ENCODE measurements around the gene FLII.

The FLII gene

GRCh38 chr17:18281788-18282187 lies 23.2 kb upstream of the FLII start:
- TF ChIP-seq CTCF (IDR thresholded peaks at IDR 0.05; ENCODE audit: insufficient read depth, low read length, poor library complexity, severe bottlenecking), result no peak
- H3K36me3 ChIP-seq (ENCODE audit: control insufficient read depth, insufficient read depth, low read length), result peaks cover 45% of the 10 kb centered on the region
- no peaks in the 10 kb centered on the region for H3K27me3 ChIP-seq (replicated peaks; ENCODE audit: control insufficient read depth, insufficient read depth, low read length)
- H3K4me3 ChIP-seq (replicated peaks; ENCODE audit: low read depth, low read length), result no peak overlapping the region
- DNase-seq (ENCODE audit: extremely low read depth, insufficient read length), result no peak

GRCh38 chr17:18280766-18281371 lies 22.3 kb upstream of the FLII start:
- Histone ChIP-seq H3K4me3 (replicated peaks; ENCODE audit: low read depth, low read length) (no peak overlapping the region), H3K36me3 (ENCODE audit: control insufficient read depth, insufficient read depth, low read length) (peaks cover 50% of the 10 kb centered on the region), H3K27me3 (replicated peaks; ENCODE audit: control insufficient read depth, insufficient read depth, low read length) (no peaks in the 10 kb centered on the region)
- TF ChIP-seq CTCF (IDR thresholded peaks at IDR 0.05; ENCODE audit: insufficient read depth, low read length, poor library complexity, severe bottlenecking), result no peak
- no peak for DNase-seq (ENCODE audit: extremely low read depth, insufficient read length)

GRCh38 chr17:18280249-18280648 lies 21.7 kb upstream of the FLII start:
- DNase-seq (ENCODE audit: extremely low read depth, insufficient read length), result no peak
- H3K36me3 ChIP-seq (ENCODE audit: control insufficient read depth, insufficient read depth, low read length), result peaks cover 48% of the 10 kb centered on the region

GRCh38 chr17:18278867-18279266 lies 20.3 kb upstream of the FLII start:
- Histone ChIP-seq H3K27me3 (replicated peaks; ENCODE audit: control insufficient read depth, insufficient read depth, low read length) (no peaks in the 10 kb centered on the region), H3K36me3 (ENCODE audit: control insufficient read depth, insufficient read depth, low read length) (peaks cover 46% of the 10 kb centered on the region), H3K4me3 (replicated peaks; ENCODE audit: low read depth, low read length) (no peak overlapping the region)
- DNase-seq (ENCODE audit: extremely low read depth, insufficient read length), result no peak
- no peak for TF ChIP-seq CTCF (IDR thresholded peaks at IDR 0.05; ENCODE audit: insufficient read depth, low read length, poor library complexity, severe bottlenecking)

More at GRCh38 chr17:18280249-18280648, 21.7 kb upstream of the FLII start:
- no peaks in the 10 kb centered on the region for H3K27me3 ChIP-seq (replicated peaks; ENCODE audit: control insufficient read depth, insufficient read depth, low read length)
- no peak overlapping the region for H3K4me3 ChIP-seq (replicated peaks; ENCODE audit: low read depth, low read length)
- no peak for TF ChIP-seq CTCF (IDR thresholded peaks at IDR 0.05; ENCODE audit: insufficient read depth, low read length, poor library complexity, severe bottlenecking)

- H3K4me3 ChIP-seq (replicated peaks; ENCODE audit: low read depth, low read length), result no peak overlapping the region
- H3K27me3 ChIP-seq (replicated peaks; ENCODE audit: control insufficient read depth, insufficient read depth, low read length), result no peaks in the 10 kb centered on the region
- no peak for DNase-seq (ENCODE audit: extremely low read depth, insufficient read length)
- TF ChIP-seq CTCF (IDR thresholded peaks at IDR 0.05; ENCODE audit: insufficient read depth, low read length, poor library complexity, severe bottlenecking), result no peak
- H3K36me3 ChIP-seq (ENCODE audit: control insufficient read depth, insufficient read depth, low read length), result peaks cover 37% of the 10 kb centered on the region
These were observed 18.5 kb upstream of the FLII start for GRCh38 chr17:18277076-18277475.

All from GM06990 (cell line).